ENCODE measurements around the gene ATP2B2.
"Not testable (repeated sequence)": the region's sequence is repeated elsewhere in the genome, so short reads cannot be mapped to it uniquely, and the experiment has no call there.

Gene ATP2B2

DNA sequence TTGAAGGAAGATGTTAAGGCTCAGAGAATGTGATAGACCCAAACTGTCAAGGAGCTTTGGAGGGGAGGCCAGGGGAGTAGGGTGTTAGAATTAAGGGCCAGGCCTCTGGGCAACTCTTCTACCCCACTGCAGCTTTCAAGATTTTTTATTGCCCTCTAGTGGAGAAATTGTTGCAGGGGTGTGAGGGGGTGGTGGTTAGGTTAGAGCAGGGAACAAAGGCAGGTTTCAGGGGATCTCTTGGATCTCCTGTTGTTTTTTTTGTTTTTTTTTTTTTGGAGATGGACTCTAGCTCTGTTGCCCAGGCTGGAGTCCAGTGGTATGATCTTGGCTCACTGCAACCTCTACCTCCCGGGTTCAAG lies 183.1 kb downstream of the ATP2B2 start:
- DNase-seq (ENCODE audit: low read depth): no peak

DNA sequence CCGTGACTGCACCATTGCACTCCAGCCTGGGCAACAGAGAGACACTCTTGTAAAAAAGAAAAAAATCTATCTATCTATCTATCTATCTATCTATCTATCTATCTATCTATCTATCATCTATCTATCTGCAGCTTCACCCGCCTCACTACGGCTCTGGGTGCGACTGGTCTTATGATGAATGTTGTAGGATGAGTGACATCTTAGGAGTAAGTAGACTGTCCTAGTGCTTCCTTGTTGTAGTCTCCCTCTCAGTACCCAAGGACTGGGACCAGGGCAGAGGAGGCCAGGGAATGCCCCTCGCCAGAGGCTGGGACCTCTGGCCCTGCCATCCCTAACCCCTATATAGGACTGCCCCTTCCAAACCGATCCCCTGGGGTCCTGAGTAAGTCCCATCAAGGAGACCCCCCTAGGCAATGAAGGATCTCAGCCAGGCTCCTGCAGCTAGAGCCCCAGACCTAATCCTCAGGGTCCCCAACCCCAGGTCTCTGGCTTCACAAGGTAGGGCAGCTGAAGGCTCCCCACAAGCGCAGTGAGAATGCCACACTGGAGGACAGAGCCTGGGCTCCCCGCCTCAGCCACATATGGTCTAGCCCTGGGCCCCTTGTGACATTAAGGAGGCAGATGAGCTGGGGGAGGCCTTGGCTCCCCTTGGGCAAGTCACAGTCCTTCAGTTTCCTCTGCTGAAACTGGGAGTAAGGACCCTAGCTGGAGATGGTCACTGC lies 183.6 kb downstream of the ATP2B2 start:
- no peak for DNase-seq (ENCODE audit: low read depth)

DNA sequence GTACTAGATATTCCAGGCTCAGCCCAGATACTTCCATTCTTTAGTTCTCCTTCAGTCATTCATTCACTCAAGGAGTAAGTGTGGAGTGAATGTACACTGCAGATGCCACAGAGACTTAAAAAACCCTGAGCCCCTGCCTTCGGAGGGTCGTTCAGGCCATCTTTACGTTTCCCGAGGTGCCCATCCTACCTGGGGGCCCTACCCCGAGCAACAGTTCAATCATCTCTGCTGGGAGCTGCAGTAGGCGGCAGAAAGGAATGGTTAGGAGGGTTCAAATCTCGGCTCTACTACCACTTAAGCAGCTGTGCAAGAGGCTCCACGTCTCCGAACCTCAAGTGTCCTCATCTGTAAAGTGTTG lies 185.1 kb downstream of the ATP2B2 start:
- DNase-seq (ENCODE audit: low read depth): no peak

DNA sequence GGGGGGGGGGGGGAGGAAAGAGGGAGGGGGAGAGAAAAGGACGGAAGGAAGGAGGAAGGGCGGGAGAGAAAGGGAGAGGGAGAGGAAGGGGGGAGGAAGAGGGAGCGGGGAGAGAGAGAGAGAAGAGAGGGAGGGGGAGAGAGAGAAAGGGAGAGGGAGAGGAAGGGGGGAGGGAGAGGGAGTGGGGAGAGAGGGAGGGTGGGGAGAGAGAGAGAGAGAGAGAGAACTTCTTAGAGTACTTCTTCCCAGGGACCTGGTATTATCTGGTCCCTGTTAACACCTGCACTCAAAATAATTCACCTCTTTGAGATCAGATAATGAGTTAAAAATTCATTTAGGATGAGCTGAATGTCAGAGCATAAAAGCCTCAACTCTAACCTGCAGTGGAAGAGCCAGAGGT lies 185.6 kb downstream of the ATP2B2 start:
- DNase-seq (ENCODE audit: low read depth): no peak

DNA sequence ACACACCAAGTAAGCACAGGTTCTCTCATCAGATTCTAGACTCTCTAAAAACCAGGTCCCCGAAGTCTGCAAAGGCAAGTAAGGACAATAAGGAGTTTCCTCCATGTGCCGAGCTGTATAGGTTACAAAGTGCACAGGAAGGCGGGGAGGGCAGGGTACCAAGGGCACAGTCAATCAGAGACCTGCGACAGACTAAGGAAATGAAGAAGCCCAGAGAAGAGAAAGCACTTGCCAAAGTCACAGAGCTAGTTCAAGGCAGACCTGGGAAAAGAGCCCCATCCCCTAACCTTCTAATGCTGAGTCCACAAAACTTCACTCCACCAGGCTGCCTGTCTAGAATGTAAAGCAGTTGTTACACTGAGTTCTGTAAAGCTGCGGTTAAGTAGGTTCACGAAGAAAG lies 186.1 kb downstream of the ATP2B2 start:
- DNase-seq (ENCODE audit: low read depth): no peak

DNA sequence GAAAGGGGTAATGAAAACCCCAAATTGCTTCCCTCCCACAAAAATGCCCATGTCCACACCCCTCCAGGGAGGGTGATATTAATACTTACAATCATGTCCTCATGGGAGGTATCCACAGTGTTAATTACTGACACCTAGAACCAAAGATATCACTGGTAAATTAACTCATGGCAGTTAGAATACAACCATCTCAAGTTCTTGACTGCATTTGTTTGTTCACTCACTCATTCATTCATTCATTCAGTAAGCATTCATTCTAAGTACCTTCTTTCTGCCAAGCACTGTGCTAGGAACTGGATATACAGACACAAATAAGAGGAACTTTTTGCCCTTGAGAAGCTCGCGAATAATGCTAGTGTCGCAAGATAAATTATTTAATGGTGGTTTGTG lies 187.4 kb downstream of the ATP2B2 start:
- no peak for DNase-seq (ENCODE audit: low read depth)

DNA sequence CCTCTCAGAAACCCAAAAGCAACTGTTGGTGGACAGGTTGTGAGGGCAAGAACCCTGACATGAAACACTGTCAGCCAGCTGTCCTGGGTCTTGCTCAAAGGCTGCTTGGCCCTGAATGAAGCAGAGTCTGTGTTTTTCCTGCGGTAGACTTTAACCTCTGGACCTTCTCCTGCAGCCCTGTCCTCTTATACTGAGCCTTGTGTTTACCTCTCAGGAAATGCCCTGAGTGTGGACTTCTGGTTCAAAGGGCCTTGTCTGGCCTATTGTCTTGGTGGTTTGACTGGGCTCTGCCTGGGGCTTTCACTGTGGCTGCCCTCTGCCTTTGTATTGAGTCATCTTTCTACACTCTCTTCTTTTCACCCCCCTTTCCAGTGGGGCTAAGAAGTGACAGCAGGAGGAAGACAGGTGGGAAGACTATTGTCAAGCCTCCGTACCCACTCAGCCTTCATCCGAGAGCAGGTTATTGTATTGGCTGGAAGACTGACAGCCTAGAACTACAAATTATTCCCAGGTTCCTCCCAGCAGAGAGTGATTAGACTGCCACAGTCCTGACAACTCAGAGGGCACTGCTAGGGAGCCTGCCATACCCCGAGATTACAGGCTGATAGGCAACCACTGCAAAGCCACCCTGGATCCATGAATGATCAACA lies 187.9 kb downstream of the ATP2B2 start:
- no peak for DNase-seq (ENCODE audit: low read depth)

DNA sequence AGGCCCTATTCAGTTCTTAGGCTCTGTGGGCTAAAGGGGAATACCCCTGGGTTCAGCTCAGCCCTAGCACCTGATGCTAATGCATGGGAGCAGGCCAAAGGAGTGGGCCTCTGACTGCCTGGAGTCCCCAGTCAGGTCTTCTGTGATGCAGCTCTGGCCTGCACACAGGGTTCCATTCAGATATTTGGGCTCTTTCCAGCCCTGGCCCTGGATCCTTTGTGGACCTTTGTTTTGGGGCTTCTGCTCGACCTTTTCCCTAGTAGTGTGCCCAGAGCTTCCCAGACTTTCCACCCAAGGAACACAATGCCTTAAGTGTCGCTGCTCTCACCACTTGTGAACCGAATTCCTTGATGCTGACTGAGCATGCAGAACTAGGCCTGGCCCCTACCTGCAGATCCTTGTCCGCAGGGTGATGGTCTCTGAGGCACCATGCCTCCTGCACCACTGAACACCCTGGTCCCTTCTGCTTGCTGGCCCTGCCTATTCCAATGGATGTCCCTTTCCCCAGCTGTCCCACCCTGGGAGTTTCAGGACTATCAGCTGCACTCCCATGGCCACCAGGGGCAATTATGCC lies 189.5 kb downstream of the ATP2B2 start:
- no peak for DNase-seq (ENCODE audit: low read depth)

DNA sequence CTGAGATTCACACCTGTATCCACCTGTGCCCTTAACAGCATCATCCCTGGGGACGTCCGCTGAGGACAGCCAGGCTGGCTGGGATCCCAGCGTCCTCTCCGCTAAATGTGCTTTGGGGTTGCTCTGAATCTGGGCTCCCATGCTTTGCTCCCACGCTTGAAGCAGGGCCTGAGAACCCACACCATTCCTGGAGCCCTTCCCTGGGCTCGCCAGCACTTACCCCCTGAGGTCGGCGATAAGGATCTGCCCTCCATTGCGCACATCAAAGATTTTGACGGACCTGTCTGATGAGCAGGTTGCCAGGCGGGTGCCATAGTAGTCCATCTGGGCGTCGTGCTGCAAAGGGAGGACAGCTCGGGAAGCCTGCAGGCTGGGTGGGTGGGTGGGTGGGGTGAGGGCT lies 190.3 kb downstream of the ATP2B2 start:
- DNase-seq (ENCODE audit: low read depth): no peak

DNA sequence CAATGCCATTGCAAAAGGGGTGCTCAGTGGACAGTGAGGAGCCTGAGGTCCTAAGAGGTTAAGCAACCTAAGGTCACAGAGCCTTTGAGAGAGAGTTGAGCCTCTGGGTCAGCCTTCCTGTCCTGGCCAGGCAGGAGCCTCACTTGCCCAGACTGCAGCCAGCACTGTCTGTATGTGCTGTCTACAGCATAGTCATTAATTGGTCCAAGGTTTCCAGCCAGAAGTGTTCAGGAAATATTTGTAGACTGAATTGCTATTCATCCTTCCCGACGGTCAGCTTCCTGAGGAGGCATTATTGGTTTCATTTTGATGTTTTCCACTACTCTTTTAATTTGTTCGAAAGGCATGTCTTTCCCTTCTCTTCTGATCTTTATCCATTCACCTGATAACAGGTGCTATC lies 192.5 kb downstream of the ATP2B2 start:
- DNase-seq (ENCODE audit: low read depth): no peak

DNA sequence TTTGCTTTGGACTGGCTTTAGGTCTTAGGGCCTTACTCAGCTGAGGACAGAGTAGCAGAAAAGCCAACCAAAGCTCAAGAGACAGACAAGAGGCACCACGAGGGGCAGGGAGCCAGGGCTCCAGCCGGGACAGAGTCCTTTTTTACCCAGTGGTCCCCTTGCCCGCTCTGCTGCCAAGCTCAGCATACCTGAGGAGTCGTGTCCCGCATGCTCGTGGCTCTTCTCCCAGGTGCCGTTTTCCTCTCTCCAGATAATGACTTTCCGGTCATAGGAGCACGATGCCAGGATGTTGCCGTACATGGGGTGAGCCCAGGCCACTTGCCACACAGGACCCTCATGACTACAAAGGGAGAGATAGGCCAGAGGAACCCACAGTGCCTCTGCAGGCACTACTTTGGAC lies 193.0 kb downstream of the ATP2B2 start:
- no peak for DNase-seq (ENCODE audit: low read depth)

DNA sequence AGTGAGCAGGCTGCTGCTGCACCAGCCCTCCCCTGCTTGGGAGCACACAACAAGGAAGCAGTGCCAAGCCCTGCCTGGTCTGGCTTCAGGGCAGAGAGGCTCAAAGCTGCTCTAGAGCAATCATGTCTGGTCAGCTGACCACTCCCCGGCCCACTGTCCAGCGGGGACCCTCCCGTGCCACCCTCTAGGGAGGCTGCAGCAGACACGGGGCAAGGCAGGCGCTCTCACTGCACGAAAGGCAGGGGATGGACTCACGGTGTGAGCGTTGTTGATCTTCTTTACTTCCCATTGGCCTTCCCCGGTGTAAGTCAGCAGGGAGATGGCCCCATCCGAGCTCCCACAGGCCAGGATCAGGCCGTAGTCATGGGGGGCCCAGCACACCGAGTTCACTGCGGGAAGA lies 193.7 kb downstream of the ATP2B2 start:
- DNase-seq (ENCODE audit: low read depth): no peak

DNA sequence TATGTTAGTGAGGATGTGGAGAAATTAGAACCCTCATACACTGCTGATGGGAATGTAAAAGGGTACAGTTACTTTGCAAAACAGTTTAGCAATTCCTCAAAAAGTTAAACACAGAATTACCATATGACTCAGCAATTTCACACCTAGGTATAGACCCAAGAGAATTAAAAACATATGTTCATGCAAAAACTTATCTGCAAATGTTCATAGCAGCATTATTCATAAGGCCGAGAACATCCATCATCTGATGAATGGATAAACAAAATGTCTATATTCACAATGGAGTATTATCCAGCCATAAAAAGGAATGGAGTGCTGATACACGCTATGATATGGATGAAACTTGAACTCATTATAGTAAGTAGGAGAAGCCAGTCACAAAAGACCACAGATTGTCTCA lies 194.8 kb downstream of the ATP2B2 start:
- no peak for DNase-seq (ENCODE audit: low read depth)

DNA sequence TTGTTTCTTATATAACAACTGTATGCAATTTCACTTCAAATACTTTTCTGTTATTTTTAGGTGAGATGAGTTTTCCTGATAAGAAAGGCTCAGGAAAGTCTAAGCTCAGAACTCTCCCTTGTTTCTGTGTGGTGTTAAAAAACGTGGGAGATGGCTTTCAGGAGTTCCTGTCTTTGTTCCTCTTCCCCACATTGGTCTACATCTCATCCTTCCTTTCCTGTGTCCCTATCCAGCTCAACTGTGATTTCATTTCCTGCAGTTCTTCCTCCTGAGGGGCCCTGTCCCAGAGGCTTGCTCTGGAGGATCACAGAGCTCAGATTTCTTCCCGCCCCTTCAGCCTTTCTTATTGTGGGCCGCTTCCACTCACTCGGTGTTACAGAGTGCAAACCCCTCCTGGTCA lies 195.7 kb downstream of the ATP2B2 start:
- no peak for DNase-seq (ENCODE audit: low read depth)

DNA sequence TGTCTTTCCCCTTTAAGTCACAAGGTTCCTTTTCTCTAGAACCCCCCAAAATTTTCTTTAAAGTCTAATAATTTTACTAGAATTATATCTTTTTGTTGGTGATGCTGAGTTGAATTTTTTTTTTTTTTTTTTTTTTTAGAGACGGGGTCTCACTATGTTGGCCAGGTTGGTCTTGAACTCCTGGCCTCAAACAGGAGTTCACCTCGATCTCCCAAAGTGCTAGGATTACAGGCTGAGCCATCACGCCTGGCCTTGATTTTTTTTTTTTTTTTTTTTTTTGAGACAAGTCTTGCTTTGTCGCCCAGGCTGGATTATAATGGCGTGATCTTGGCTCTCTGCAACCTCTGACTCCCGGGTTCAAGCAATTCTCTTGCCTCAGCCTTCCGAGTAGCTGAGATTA lies 196.7 kb downstream of the ATP2B2 start:
- no peak for DNase-seq (ENCODE audit: low read depth)

DNA sequence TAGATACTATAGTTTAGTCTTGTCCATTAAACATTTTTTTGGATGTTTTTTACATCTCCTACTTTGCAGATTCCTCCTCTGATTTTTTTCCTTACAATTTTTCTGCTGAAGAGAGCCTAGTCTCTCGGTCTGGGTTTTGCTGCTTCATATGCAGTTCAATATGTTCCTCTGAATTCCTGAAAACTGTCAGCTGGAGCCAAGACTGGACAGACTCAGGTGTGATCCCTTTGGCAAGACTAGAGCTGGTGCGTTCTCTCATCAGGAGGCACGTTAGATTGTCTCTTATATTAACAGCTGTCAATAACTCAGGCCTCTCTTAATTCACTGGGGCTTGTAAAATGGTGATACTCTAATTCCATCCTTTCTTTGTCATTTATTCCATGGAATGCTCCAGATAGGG lies 199.2 kb downstream of the ATP2B2 start:
- no peak for DNase-seq (ENCODE audit: low read depth)

DNA sequence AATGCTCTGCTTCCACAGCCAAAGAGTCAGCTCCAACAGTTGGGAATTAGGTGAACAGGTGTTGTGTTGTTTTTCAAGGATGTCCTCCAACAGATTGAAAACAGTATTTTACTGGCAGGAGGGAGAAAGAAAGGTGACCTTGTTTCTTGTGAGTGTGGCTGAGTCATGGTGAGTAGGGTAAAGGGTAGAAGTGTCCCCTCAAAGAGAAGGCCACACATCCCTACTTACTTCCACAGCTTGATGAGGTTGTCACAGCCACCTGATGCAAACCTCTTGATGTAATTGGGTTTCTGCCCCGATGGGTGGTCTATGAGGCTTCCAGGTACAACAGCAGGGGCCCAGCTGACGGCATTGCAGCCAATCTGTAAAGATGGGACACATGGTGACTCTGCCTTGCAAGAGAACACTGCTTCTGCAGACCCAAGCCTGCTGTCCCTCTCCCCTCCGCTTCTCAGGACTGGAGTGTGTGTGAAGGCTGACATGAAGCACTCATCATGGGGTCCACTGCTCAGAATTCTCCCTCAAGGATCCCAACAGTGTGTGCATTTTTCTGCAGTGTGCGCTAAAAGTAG lies 200.0 kb downstream of the ATP2B2 start:
- DNase-seq (ENCODE audit: low read depth): no peak

DNA sequence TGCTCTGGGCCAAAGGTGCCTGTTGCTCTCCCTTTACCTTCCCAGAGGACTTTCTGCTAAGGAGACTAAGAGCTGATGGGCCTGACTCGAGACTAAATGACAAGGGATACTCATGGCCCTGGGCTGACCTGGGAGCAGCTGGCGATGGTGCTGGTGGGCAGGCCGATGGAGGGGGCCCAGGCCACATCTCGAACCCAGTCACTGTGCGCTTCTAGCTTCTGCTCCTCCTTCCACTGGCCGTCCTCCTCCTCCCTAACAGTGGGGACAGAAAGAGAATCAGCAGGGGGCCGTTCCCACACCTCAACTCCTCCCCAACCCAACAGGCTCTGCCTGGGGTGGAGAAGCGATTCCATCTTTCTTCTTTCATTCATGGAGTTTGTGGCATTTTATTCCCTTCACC lies 200.5 kb downstream of the ATP2B2 start:
- DNase-seq (ENCODE audit: low read depth): no peak

DNA sequence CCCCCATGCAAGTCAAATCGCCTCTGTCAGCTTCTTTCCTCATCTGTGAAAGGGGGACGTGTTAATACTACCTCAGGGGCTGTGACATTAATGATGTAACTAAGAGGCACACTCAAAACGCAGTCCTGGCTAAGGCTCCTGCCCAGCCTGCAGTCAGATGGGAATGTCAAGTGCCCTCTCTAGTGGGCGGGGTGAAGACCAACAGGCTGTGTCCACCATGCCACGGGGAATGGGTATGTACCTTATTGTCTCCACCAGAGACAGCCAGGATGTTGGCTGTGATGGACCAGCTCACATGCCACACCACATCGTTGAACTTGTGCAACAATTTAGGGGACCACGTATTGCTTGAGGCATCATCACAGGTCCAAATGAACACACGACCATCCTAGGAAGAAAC lies 201.6 kb downstream of the ATP2B2 start:
- no peak for DNase-seq (ENCODE audit: low read depth)

DNA sequence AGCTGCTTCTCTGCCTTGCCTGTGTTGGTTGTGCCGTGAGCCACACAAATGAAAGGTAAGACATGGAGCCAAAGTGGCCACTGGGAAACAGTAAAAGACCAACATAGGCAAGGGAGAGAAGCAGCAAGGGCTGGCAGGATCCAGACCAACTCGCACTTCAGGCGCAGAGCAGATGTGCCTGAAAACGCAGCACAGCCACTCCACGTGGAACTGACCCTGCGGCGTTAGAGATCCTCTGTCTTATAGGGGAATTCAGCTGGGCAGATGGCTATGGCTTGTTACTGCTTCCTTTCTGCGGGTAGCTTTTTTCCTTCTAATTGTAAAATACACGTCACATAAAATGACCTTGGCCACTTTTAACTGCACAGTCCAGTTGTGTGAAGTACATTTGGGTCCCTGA lies 202.3 kb downstream of the ATP2B2 start:
- no peak for DNase-seq (ENCODE audit: low read depth)

DNA sequence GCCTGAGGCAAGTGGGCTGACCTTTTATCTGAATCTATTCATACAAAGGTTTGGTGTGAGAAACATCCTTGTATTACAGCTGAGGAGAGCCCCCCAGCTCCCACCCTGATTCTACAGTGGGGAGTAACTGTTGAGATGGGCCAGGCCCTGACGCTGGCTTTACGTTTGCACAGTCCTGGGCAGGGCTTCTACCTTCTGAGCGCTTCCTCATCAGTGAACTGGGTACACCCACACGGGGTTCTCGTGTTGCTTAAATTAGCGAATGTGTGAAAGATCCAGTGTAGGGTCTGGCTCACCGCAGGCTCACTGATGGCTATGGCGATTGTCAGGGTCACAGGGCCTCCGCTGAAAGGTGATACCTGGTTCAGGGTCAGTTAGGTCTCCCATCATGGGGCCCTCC lies 205.3 kb downstream of the ATP2B2 start:
- no peak for DNase-seq (ENCODE audit: low read depth)

DNA sequence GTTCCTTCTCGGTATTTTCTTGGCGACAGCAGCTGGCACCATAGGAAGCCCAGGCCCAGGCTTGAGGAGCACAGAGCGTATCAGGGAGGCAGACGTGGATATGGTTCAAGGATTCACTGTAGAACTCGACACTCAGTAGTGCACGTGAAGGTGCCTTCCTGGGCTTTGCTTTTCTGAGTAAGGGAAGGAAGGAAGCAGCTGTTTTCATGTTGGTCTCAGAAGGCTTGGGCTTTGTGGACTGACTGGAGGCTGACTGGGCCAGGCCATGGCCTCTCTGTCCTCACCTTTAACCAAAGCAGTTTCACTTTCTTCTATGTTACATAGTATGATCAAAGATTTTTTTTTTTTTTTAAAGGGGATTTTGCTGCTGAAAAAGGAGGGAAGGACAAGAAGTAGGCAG lies 205.7 kb downstream of the ATP2B2 start:
- DNase-seq (ENCODE audit: low read depth): no peak

DNA sequence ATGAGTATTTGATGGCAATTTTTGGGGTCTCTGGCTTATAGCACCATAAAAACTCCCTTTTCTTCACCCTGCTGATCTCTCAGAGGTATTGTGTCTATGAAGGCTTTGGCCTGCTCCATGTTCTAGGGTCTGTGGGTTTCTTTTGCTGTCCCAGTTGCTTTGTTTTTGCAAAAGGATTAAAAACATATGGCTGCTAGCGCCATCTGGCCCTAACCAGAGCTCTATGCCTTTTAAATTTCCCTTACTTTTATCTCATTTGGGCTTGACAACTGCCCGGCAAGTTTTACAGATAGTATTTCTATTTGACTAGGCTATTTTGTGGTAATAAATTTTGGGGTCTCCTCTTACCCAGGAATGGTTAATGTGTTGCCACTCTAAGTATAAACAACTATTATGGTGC lies 206.2 kb downstream of the ATP2B2 start:
- DNase-seq (ENCODE audit: low read depth): no peak

DNA sequence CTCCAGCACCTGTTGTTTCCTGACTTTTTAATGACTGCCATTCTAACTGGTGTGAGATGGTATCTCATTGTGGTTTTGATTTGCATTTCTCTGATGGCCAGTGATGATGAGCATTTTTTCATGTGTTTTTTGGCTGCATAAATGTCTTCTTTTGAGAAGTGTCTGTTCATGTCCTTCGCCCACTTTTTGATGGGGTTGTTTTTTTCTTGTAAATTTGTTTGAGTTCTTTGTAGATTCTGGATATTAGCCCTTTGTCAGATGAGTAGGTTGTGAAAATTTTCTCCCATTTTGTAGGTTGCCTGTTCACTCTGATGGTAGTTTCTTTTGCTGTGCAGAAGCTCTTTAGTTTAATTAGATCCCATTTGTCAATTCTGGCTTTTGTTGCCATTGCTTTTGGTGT lies 207.3 kb downstream of the ATP2B2 start:
- not testable (repeated sequence) for DNase-seq (ENCODE audit: low read depth)

Data from stromal cell of bone marrow (primary cell).